Fibroblast of skin of right biceps (primary cell): ENCODE measurements around the gene CACNA1B.

ENCODE experiments used
- DNase-seq: peaks from one replicate; pipeline ENCODE4 v3.0.0-alpha.2; 2013

Gene CACNA1B

GRCh38 chr9:138061631-138062030 lies 184.0 kb downstream of the CACNA1B start:
- DNase-seq = no peak

- DNase-seq = no peak
Observed at GRCh38 chr9:138062196-138062595, 184.6 kb downstream of the CACNA1B start.

- DNase-seq = no peak
Observed at GRCh38 chr9:138063033-138063432, 185.5 kb downstream of the CACNA1B start.

- DNase-seq = no peak
Observed at GRCh38 chr9:138063785-138064184, 186.2 kb downstream of the CACNA1B start.

GRCh38 chr9:138064547-138064946 lies 187.0 kb downstream of the CACNA1B start:
- no peak for DNase-seq

GRCh38 chr9:138065287-138065686 lies 187.7 kb downstream of the CACNA1B start:
- no peak for DNase-seq

GRCh38 chr9:138066049-138066448 lies 188.5 kb downstream of the CACNA1B start:
- DNase-seq = no peak

GRCh38 chr9:138067613-138068367 lies 190.2 kb downstream of the CACNA1B start:
- DNase-seq = no peak

GRCh38 chr9:138068601-138069035 lies 191.0 kb downstream of the CACNA1B start:
- DNase-seq = no peak

- DNase-seq = no peak
Observed at GRCh38 chr9:138069731-138070456, 192.3 kb downstream of the CACNA1B start.

GRCh38 chr9:138070815-138071214 lies 193.2 kb downstream of the CACNA1B start:
- DNase-seq = no peak

GRCh38 chr9:138071292-138071691 lies 193.7 kb downstream of the CACNA1B start:
- no peak for DNase-seq

GRCh38 chr9:138071731-138072130 lies 194.1 kb downstream of the CACNA1B start:
- no peak for DNase-seq

GRCh38 chr9:138072161-138072842 lies 194.7 kb downstream of the CACNA1B start:
- no peak for DNase-seq

- DNase-seq = no peak
Observed at GRCh38 chr9:138072897-138073296, 195.3 kb downstream of the CACNA1B start.

GRCh38 chr9:138073408-138073807 lies 195.8 kb downstream of the CACNA1B start:
- DNase-seq = no peak

GRCh38 chr9:138073808-138074207 lies 196.2 kb downstream of the CACNA1B start:
- DNase-seq = no peak

- no peak for DNase-seq
Observed at GRCh38 chr9:138074516-138074915, 196.9 kb downstream of the CACNA1B start.

GRCh38 chr9:138075496-138075895 lies 197.9 kb downstream of the CACNA1B start:
- no peak for DNase-seq

- no peak for DNase-seq
Observed at GRCh38 chr9:138075961-138076649, 198.5 kb downstream of the CACNA1B start.

- no peak for DNase-seq
Observed at GRCh38 chr9:138076650-138077009, 199.0 kb downstream of the CACNA1B start.

GRCh38 chr9:138077126-138077525 lies 199.5 kb downstream of the CACNA1B start:
- no peak for DNase-seq

- DNase-seq = no peak
Observed at GRCh38 chr9:138077898-138078540, 200.4 kb downstream of the CACNA1B start.
